GM21526 (cell line): ENCODE data around the gene RXYLT1.

Experiments used
- ATAC-seq: cut with Tn5 transposase; IDR thresholded peaks from one replicate; pipeline ENCODE4 v1.9.1; 2021; ENCODE audit warnings: moderate library complexity; ENCODE audit not compliant: unreplicated experiment, low FRiP score

Gene RXYLT1

GRCh38 chr12:63802012-63802608, 22.4 kb downstream of the RXYLT1 start:
- ATAC-seq: no peak

DNA sequence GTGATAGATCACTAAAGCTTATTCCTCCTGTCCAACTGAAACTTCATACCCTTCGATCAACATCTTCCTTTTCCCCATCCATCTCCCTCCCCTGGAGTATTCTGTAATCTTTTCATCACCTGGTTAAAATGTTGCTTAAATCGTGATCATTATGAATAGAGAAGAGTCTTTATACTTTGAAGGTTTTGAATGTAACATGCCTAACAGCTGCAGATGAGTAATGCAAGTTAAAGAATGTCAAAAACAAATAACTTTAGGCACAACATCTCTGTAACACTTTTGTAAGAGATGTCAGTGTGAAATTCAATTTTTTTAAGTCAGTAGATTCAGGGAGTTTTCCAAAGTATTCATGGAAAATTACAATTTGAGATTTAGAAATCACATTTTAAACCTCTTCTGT, 25.0 kb downstream of the RXYLT1 start:
- ATAC-seq: no peak

DNA sequence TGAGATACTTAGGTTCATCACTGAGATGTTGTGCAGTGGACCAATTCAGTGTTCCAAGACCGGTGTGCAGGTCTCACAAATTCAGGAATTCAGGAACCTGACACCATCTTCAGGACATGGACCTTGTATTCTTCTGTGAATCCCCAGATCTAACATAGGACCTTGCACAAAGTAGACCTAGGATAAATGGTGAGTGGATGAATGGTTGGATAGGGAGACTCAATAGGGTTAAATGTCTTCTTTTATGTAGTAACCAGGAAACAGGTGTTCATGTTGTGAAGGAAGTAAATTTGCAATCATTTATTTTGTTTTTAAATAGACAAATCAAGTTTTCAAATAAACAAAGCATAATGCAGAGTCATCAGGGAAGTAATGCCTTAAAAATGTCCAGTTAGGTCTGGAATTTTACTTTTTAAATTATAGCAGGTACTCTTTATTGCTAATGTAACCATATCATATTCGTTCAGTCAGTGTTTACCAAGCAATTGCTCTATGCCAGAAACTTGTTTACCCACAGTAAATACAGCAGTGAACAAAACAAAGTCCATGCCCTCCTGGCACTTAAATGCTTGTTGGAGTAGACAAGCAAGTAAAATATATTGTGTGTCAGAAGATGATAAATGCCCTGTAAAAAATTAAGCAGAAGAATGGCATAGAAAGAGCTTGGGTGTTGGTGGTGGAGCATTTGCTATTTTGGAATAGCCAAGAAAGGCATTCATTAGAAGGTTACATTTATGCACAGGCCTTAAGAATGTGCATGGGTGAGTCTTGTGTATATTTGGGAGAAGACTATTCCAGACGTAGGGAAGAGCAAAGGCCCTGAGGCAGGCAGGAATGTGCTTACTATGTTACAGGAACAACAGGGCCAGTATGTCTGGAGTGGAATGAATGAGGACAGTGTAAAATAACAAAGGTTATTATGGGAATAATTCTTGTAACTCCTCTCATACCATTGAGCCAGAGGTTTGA, 26.3 kb downstream of the RXYLT1 start:
- ATAC-seq: no peak

GRCh38 chr12:63808631-63809030, 28.9 kb downstream of the RXYLT1 start:
- no peak for ATAC-seq

- ATAC-seq: no peak
Measured at GRCh38 chr12:63809566-63809965, 29.9 kb downstream of the RXYLT1 start.

DNA sequence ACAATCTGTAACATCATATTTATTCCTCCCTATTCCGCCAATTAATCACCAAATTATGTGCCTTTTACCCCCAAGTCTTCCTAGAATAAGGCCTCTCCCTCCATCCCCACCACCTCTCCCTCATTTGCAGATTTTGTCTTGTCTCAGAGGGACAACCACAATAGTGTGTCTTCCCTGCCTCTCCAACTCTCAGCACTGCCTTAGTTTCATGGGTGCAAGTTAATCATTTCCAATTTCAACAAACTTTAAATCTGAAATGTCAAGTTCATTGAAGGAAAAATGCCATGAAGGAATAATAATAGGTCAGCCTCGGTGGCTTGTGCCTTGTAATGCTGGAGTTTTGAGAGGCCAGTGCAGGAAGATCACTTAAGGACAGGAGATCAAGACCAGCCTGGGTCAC, 31.6 kb downstream of the RXYLT1 start:
- no peak for ATAC-seq

DNA sequence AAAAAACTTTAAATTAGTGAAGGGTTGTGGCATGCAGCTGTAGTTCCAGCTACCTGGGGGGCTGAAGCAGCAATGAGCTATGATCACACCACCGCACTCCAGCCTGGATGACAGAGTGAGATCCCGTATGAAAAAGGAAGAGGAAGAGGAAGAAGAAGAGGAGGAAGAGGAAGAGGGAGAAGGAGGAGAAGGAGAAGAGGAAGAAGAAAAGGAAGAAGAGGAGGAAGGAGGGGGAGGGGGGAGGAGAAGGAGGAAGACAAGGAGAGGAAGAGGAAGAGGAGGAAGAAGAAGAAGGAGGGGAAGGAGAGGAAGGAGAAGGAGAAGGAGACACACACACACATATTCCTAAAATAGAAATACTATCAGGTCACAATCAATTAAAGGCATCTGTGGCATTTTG, 32.0 kb downstream of the RXYLT1 start:
- no peak for ATAC-seq

DNA sequence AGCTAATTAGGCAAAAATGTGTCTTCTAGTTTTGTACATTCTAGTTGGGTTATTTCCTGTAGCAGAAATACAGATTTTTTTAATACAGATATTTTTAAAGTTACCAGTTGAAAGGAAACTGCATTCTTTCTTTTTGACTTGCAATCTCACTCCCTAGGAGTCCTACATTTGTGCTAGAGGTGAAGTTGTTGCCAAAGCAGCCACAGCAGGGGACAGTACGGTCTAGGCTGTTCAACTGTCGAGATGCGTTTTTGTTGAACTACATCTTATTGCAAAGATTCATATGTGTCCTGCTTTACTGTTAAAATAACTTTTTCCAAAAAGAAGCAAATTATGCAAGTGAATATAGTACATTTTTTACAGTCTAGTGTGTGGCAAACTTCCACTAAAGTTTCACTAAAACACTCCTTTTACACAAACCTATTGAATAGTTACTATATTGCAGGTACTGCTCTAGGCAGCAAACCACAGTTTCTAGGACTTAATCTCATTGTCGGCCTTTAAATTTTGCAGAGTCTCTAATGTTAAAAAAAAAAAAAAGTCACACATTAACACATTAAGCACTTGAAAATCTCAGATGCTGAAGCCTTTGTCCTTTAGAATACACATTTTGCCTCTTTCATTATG, 34.5 kb downstream of the RXYLT1 start:
- ATAC-seq: peak; percentile 35

GRCh38 chr12:63815482-63815852, 35.8 kb downstream of the RXYLT1 start:
- no peak for ATAC-seq

DNA sequence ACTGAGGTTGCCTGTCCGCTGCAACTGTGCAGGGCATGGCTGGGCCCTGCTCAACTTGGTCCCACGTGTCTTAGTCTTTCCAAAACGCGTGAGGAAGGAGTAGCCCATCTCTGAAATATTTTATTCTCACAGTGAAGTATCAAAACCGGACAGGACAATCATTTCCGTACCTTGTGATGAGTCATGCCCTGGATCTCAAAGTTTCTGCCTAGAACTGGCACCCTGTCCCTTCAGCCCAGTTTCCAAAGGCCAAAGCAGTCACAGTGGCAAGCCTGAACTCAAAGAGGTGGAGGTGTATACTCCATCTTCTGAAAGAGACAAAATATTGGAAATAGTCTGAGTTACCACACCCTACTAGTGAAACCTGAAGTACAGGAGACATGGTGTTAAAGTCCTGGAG, 36.3 kb downstream of the RXYLT1 start:
- ATAC-seq: no peak

- no peak for ATAC-seq
Measured at GRCh38 chr12:63820427-63820826, 40.7 kb downstream of the RXYLT1 start.

DNA sequence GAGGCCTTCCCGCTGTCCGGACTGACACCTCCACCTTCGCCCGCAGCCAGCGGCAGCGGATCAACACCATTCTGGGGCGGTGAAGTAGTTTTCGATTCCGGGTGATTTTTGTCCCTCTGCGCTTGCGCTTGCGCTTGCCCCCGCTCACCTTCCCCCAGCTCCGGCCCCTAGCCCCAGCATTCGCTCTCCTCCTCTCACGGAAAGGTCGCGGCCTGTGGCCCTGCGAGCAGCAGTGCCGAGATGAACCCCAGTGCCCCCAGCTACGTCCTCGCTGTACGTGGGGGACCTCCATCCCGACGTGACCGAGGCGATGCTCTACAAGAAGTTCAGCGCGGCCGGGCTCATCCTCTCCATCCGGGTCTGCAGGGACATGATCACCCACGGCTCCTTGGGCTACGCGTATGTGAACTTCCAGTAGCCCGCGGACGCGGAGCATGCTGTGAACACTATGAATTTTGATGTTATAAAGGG, 42.1 kb downstream of the RXYLT1 start:
- no peak for ATAC-seq

DNA sequence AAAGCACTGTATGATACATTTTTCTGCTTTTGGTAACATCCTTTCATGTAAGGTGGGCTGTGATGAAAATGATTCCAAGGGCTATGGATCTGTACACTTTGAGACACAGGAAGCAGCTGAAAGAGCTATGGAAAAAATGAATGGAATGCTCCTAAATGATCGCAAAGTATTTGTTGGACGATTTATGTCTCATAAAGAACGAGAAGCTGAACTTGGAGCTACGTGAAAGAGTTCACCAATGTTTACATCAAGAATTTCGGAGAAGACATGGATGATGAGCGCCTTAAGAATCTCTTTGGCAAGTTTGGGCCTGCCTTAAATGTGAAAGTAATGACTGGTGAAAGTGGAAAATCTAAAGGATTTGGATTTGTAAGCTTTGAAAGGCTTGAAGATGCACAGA, 42.6 kb downstream of the RXYLT1 start:
- no peak for ATAC-seq

DNA sequence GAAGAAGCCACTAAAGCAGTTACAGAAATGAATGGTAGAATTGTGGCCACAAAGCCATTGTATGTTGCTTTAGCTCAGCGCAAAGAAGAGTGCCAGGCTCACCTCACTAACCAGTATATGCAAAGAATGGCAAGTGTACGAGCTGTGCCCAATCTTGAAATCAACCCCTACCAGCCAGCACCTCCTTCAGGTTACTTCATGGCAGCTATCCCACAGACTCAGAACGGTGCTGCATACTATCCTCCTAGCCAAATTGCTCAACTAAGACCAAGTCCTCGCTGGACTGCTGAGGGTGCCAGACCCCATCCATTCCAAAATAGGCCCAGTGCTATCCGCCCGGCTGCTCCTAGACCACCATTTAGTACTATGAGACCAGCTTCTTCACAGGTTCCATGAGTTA, 43.3 kb downstream of the RXYLT1 start:
- no peak for ATAC-seq

DNA sequence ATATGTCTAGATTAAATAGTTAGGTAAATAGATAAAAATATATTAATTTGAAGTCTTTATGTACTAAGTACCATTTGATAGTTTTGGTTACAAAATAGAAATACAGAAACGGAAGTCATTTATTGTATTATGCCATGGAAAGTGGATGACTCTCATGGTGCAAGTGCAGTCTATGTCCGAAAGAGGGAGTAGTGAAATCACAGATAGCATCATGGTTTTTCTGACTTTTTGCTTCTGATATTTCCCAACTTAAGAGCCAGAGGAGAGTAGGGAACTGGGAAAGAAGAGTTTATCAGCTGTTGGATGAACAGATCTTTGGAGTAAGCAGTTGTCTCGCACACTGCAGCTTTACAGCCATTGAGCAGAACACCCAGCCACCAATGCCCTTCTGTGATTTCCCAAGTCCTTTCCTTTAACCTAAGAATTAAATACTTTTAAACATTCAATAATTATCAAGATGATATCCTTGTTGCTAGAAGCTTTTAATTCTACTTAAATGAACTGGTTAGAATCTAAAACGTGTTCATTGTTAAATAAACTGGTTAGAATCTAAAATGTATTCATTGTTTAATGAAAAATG, 46.4 kb downstream of the RXYLT1 start:
- ATAC-seq: peak; percentile 65

- no peak for ATAC-seq
Measured at GRCh38 chr12:63828867-63829266, 49.2 kb downstream of the RXYLT1 start.

GRCh38 chr12:63836046-63836445, 56.3 kb downstream of the RXYLT1 start:
- no peak for ATAC-seq

- no peak for ATAC-seq
Measured at GRCh38 chr12:63836936-63837335, 57.2 kb downstream of the RXYLT1 start.

DNA sequence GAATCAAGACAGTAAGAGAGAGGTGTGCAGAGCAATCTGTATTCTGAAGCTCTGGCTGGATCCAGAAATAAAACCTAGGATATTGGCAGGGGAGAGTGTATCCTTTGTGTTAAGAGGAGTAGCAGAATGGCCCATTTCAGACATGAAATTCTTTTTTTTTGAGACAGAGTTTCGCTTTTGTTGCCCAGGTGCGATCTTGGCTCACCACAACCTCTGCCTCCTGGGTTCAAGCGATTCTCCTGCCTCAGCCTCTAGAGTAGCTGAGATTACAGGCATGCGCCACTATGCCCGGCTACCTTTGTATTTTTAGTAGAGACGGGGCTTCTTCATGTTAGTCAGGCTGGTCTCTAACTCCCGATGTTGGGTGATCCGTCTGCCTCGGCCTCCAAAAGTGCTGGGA, 58.7 kb downstream of the RXYLT1 start:
- no peak for ATAC-seq

DNA sequence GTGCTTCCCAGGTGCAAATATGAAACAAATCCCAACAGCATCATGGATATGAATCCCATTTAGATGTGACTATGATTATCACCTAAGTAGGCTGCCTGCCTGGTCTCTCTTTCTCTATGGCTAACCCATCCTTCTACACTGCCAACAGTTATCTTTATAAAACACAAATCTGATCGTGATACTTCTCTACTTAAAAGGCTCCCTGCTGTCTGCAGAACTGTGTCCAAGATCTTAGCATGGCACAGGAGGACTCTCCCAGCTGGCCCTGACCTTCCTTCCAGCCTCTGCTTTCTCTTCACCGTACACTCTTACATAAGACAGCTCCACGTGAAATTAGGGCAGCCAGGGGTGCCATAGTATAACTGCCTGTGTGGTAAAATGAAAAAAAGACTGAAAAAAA, 61.3 kb downstream of the RXYLT1 start:
- no peak for ATAC-seq

DNA sequence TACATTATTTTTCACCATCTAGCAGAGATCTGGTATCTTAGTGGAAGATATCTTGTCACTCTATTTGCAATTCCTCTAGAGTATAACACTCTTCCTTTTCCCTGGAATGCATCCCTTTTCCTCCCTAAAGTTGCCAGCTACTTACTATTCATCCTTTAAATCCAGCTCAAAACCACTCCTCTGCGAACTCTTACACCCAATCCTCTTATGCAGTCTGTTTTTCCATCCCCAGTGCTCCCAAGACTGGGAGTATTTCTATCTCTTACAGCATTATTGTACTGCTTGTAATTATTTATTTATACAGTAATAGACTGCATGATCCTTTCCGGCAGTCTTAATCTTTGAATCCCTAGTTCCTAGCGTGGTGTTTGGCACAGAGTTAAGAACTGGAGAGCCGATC, 61.9 kb downstream of the RXYLT1 start:
- no peak for ATAC-seq
